G401.6 (cell line): ENCODE data around the gene LRCOL1.
A peak's percentile ranks its signal among the peaks of the same experiment; 100 is the strongest.

Experiments used
- FAIRE-seq: peaks from 2 replicates; lab custom pipeline; 2012; peaks lifted over from hg19 to GRCh38; lab: Jason Lieb, UNC

Gene LRCOL1

DNA sequence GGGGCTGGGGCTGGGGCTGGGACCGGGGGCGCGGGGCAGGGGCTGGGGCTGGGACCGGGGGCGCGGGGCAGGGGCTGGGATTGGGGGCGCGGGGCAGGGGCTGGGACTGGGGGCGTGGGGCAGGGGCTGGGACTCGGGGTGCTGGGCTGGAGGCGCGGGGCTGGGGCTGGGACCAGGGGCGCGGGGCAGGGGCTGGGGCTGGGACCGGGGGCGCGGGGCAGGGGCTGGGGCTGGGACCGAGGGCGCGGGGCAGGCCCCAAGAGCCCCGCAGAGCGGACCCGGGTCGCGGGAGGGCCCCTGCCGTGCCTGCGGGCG is 8.6 kb upstream of the LRCOL1 start:
- no peak for FAIRE-seq

DNA sequence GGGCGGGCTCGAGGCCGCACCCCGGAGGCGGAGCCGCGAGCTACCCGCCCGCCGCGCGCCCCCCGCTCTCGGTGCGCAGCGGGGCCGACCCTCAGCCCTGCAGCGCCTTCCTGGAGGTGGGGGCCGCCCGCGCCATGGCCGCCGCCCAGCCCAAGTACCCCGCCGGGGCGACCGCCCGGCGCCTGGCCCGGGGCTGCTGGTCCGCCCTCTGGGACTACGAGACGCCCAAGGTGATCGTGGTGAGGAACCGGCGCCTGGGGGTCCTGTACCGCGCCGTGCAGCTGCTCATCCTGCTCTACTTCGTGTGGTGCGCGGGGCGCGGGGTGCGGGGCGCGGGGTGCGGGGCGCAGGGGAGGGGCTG is 8.3 kb upstream of the LRCOL1 start, which contains the start of gene P2RX2:
Gene P2RX2 (plus strand): TSS at position 94 of the 361 bp plus-strand sequence. CDS start 41 bp downstream, at position 135.
- no peak for FAIRE-seq

DNA sequence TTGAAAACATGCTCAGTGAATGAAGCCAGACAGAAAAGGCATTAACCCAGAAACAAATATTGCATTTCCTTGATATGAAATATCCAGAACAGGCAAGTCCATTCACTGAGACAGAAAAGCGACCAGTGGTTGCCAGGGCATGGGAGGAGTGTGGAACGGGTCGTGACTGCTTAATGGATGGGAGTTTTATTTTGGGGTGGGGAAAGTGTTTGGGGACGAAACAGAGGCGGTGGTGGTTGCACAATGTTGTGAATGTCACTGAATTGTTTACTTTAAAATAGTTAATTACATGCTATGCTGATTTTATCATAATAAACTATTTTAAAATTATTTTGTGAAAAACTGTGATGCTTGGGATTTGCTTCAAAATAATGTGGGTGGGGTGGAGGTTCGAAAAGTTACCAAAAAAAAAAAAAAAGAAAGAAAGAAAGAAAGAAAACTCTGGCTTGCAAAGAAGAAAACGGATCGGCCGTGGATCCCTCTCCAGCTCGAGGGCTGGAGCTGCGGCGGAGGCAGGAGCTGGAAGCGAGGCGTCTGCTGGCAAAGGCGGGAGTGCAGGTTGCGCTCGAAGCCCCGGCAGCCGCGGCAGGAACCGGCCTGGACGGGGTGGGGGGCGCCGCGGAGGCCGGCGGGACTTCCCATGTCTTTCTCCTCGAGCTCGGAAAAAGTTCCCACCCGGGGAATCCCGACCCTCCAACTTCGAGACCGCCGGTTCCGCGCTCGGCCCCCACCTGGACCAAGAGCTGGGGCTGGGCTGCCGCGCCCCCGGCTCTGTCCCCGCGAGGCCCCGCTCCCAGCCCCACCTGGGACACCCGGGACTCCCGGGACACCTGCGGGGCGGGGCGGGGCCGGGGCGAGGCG is 7.7 kb upstream of the LRCOL1 start:
- no peak for FAIRE-seq

DNA sequence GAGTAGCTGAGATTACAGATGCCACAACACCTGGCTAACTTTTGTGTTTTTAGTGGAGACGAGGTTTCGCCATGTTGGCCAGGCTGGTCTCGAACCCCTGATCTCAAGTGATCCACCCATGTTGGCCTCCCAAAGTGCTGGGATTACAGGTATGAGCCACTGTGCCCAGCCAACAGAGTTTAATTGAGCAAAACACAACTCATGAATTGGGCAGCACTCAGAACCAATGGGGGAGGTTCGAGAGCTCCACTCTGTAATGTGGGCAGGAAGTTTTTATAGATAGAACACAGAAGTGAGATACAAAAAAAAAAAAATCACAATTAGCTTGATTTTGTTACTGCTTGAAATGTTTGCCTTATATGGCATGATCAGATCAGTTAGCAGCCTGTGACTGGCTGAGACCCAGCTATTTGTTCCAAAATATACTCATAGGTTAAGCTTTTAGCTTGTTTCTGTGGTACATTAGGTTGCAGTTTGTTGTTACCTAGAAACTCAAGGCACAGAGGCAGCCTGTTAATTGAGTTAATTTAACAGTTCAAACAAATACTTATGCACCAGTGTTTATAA is 6.8 kb upstream of the LRCOL1 start:
- FAIRE-seq = no peak

DNA sequence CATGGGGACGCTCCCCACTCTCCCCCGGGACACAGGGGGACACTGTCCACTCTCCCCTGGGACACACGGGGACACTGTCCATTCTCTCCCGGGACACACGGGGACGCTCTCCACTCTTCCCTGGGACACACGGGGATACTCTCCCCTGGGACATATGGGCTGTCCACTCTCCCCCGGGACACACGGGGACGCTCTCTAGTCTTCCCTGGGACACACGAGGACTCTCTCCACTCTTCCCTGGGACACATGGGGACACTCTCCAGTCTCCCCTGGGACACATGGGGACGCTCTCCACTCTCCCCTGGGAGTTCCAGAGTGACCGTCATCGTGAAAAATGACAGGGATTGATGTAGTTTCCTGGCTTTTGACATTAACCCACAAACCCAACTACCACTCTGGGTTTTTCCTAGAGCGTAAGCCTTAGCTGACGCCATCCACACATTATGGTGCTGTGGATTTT is 5.2 kb upstream of the LRCOL1 start:
- FAIRE-seq = no peak

DNA sequence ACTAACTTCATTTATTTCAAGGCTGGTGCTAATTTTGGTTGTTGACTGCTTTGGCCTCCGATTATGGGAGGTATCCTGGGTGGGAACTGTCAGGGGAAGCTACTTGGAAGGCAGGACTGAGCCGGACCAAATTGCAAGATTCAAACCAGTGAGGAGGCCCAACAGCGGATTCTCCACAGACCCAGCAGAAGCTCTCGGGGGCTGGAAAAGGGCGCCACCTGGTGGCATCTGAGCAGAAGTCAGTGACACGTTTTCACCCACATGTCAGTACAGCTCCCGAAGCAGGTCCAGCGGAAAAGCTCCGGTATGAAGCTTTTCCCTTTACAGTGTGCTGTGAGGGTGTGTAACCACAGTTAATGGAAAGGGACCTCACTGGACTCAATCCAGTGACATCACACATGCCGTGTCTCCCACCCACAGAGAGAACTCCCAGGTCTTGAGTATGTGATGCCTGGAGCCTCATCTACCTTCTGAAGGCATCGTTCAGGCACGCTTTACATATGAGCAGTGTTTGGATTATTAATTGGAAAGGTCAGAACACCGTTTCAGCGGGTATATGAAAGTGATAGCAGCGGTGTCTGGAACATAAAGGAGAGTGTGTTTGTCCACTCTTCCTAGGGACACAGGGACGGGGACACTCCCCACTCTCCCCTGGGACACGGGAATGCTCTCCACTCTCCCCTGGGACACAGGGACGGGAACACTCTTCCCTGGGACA is 4.6 kb upstream of the LRCOL1 start:
- FAIRE-seq = peak; percentile 84

DNA sequence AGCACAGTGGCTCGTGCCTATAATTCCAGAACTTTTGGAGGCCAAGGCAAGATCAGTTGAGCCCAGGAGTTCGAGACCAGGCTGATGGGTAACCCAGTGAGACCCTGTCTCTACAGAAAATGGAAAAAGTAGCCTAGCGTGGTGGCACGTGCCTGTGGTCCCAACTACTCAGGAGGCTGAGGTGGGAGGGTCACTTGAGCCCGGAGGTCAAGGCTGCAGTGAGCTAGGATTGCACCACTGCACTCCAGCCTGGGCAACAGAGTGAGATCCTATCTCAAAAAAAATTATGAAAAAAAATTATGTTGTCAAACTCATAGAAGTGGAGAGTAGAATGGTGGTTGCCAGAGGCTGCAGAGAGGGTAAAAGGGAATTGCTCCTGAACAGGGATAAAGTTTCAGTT is 3.6 kb upstream of the LRCOL1 start:
- FAIRE-seq = no peak

DNA sequence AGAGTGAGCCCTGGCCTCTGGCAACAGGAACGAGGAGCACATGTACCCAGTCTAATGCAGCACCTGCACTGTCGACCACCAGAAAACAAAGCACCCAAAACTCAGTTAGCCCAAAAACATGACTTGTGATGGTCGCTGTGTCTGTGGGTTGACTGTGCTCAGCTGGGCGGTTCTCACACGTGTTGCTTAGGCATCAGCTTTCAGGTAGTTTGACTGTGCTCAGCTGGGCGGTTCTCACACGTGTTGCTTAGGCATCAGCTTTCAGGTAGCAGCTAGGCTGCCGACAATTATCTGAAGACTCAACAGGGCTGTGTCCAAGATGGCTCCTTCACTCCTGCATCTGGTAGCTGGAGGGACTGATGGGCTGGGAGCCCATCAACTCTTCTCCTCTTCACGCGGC is 1.2 kb upstream of the LRCOL1 start:
- FAIRE-seq = no peak

DNA sequence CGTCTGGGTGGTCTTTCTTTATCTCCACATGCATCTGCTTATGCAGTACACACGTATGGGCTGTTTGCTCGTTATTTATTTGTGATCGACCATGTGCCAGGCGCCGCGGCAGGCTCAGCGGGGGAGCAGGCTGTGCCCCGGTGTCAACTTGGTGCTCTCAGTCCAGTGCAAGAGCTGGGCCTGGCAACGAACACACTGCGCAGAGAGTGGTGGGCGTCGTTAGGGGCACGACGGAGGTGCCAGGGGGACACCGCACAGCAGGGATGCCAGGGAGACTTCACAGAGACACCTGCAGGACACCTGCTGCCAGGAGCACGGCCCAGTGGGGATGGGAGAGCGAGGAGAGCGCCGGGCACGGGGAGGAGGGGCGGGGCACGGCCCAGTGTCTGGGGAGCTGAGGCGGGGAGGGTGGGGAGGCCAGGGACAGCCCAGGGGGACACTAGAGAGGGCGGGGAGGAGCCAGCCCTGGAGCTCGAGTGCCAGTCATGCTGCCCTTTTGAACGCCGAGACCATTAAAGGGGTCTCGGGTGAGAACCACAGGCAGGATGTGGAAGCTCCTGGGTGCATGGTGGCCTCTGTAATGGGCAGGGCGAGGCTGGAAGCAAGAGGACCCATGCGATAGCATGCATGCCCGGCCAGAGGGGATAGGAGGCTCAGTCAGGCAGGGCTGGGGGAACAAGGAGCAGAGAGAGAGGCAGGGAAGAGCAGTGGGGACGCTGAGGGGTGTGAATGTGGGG is 652 bp upstream of the LRCOL1 start:
- FAIRE-seq = no peak

DNA sequence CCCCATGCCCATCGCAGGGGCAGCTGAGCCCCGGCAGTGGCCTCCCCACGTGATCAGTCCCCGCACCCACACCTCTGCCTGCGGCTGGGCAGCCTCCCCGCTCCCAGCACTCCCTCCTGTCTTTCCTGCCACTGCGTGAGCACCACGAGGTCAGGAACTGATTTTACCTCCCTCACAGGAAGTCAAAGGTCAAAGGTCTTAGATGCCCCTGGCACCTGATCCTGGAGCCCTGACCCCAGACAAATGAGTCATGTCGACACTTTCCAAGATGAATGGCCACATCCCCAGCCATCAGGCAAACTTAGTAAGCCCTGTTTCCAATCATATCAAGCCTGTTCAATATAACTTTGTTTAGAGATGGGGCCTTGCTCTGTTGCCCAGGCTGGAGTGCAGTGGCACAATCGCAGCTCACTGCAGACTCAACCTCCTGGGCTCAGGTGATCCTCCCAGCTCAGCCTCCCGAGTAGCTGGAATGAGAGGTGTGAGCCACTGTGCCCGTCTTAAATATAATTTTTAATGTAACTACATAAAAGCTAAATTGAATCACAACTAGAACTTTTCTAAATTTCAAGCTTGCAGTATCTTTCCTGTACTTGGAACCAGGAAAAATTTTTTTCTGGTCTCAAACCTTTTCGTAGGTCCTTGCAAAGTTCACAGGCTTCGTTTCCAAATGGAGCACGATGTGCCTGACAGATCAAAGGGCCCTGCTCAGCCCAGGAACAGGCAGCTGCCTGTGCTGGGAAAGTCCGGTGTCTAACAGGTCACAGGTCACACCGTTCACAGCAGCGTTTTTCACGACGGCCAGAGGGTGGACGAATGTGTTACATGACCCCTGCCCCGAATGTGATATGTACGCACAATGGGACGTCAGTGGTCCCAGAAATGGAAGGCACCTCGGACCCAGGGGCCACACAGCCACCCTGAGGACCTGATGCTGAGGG is 1.9 kb downstream of the LRCOL1 start:
- FAIRE-seq = no peak

DNA sequence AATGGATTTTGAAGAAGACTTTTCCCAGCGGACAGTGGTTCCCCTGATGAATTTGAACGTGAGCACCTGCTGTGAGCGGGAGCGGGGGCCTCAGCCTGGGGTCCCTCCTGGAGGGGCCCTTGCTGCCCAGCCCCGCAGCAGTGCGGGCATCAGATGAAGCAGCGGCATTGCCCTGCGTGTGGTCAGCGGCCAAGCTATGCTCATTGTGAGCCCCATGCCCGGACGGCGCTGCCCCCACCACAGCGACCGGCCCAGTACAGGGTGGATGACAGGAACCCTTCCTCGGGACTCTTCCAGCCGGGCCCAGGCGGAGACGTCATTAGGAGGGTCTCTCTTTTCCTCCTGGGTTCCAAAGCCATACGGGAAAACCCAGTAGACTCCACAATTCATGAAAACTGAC is 3.5 kb downstream of the LRCOL1 start:
- no peak for FAIRE-seq

DNA sequence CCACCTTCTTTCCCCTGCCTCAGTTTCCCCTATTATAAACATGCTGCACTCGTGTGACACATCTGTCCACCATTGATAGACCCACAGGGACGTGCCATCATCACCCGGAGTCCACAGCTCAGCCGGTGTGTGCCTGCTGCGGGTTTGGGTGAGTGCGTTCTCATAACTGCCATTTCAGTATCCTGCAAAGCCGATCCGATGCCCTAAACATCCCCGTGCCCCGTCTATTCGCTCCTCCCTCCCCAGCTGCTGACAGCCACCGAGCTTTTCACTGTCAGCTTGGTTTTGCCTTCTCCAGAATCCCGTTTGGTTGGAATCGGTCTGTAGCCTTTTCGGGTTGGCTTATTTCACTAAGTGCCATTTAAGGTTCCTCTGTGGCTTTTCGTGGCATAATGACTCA is 3.9 kb downstream of the LRCOL1 start:
- no peak for FAIRE-seq

DNA sequence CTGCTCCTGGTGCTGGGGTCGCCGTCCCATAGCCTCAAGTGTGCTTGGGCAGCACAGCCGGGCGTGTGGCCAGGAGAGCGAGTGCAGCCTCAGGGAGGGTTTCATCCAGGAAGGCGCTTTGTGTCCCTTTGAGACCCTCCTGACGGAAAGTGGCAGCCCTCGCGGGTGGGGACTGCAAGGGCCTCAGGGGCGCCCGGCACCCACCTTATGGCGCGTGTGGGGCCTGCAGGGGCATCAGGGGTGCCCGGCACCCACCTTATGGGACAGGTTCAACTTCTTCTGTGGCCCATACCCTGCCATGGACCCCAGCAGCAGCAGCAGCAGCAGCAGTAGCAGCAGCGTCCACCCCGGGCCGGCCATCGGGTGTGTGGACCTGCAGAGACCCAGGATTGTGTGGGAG is 4.5 kb downstream of the LRCOL1 start:
- no peak for FAIRE-seq

DNA sequence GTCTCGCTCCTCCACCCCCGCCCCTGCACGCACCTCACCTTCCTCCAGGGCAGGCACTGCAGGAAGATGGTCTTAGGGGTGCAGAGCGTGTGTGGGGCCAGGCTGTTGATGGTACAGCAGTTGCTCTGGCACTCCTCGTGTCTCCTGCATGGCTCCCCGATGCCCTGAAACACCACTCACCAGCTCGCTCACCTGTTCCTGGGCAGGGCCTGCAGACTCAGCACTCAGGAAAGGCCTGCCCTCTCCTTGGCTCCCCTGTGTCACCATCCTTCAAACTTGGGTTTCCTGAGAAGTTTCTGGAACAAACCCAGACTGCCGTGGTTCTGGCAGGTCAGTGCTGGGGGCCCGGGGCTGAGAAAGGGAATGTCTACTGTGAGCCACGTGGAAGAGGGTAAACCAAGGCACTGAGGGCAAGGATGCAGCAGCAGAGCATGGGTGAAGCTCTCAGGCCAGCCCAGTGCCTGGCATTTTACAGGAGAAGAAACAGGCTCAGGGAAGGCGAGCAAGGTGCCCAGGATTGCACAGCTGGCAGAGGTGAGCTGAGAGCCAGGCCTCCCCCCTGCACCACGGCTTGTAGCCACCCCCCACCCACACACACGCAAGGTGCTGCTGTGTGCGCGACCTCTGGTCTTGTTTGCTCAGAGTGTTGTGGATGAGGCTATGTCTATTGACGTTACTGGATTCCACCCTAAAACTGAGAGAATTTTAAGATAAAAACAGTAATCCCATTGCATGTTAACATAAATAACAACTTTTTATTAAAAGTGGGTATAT is 5.5 kb downstream of the LRCOL1 start:
- FAIRE-seq = no peak

DNA sequence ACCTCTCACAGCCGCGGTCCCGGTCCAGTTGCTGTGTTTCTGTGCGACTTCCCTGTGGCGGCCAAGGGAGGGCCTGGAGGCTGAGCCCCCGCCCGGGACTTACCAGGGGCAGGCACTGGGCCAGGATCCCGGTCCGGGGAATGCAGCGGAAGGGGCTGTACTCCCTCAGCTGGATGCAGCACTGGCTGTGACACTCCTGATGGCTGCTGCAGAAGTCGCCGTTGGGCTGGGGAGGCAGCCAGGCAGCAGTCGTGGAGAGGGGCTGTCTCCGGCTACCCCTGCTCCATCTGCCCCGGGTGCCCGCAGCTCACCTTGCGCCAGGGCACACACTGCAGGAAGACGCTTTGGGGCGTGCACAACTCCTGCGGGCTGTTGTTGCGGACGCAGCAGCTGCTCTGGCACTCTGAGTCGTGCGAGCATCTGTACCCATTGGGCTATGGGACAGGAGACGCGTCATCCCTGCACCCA is 6.2 kb downstream of the LRCOL1 start:
- no peak for FAIRE-seq

DNA sequence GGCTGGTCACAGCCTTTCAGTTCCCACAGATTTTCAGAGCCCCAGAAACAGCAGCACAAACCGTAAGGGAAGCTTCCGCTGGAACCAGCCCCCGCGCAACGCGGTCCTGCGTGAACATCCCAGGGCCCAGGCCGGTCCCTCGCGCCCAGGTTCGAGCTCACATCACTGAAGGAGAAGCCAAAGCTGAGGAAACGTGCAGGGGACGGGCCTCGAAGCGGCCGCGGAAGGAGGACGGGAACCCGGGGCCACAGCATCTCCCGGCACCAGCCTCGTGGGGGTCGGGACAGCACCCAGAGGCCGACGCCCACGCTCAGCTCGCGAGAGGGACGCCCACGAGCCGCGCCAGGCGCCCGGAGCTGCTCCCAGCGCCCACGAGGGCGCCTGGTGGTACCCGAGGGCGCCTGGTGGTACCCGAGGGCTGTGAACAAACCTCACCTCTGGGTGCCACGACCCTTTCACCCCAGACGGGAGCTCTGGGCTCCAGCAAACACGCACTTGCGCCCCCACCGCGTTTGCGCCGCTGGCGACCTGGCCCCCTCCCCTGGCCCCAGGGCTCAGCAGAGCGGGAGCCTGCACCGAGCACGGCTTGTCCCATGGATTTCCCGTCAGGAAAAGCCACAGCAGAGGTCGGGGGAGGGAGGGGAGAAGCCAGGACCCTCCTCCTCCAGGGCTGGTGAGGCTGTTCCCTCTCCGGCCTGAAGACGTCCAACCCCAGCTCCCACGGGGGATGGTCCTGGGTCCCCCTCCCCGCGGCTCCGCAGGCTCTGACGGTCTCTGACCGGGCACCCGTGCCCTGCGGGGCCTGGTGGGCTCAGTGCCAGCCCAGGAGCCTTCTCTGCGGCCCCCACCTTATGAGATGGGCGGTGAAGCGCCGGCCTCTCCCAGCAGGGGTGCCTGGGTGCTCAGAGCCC is 6.9 kb downstream of the LRCOL1 start:
- no peak for FAIRE-seq

DNA sequence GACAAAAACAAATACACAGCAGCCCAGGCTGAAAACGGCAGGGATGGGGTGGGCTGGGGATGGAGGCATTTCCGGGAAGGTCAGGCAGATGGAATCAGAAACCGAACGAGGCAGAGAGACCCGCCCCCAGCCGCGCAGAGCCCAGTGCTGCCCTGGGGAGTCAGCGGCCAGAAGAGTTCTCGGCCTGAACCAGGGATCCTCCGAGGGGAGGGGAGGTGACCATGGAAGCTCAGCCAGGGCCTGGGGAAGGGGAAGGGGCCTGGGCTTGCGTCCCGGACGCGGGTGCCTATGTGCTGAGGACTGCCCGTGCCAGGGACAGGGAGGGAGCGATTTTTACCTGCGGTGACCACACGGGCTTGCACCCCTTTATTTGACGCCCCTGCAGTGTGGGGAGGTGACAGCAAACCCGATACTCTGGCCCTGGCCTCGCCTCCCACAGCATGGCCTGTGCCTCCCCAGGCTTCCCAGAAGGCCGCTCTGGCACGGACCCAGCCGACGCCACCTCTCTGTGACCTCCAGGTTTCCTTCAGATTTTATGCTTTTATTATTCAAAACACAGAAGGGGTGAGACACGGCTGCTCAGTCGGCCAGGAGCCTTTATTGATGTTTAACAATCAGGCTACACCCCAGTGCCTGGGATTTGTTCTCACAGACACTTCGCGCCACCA is 7.7 kb downstream of the LRCOL1 start:
- no peak for FAIRE-seq

DNA sequence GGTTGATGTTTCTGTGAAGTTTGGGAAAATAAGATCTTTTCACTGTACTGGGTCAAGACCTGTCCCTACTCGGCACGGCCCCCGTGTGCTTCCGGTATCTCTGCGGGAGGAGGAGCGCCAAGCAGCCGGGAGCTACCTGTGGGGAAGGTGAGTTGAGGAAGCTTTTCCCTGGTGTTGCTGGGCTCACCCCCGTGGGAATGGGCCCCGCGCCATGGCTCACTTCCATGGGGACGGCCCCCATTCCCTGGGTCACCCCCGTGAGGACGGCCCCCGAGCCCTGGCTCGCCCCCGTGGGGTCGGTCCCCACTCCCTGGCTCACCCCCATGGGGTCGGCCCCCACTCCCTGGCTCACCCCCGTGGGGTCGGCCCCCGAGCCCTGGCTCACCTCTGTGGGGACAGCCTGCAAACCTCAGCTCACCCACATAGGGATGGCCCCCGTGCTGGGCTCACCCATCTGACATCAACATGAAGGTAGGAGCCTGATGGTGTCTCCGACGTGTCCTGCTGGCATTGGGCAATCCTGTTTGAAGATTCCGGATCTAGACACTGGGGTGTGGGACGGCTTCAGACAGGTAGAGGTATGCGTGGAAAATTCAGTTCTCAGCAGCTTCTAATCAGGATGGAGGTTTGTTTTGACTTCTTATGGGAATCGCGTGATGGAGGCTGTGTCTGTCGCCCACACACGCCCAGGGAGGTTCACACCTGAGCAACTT is 9.1 kb downstream of the LRCOL1 start:
- FAIRE-seq = no peak
